ENCODE results near the gene SLX4IP.

Gene SLX4IP

DNA sequence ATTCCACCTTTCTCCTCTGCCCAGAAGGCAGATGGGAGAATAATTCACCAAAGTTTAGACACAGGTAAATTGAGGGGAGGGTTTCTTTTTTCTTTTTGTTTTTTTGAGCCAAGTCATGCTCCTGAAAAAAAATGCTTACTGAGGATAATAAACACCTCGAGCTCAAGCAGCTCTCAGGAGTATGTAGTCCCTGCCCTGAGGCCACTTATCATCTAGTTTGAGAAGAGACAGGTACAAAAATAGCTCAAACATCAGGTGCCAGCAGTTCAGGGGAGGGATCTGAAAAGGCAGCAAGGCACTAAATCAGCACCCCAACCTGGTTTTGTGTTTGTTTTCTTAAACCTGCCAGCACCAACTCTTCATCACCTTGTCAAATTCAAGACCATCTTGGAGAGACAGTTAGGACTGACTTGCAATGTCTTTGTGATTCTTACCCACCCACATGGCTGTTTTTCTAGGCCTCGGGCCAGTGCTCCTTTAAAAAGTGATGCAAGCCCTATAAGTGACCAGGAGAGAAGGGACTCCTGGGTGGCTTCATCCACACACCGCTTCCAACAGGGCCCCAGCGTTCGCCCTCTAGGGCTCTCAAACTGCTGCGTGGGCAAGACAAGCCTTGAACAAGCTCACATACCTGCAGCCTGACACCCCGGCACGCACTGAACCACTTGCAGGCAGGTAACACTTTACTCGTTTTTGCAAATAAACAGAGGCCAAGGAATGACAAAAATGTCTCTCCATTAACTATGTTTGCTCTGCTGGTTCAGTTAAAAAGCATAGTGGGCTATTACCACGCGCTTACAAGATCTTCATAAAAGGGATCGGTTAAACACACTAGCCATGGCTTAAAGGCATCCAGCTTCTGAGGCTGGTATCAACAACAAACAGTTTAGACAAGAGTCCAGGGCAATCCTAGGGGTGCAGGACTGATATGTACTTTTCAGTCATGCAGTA, 224.8 kb downstream of the SLX4IP start:
- H3K27me3 Mint-ChIP-seq = peaks cover 39% of the 10 kb centered on the region
- no peaks in the 10 kb centered on the region for H3K36me3 Mint-ChIP-seq (ENCODE audit: low read depth)
- no peak overlapping the region for H3K27ac Mint-ChIP-seq
- H3K4me3 Mint-ChIP-seq = no peak overlapping the region
- H3K9me3 Mint-ChIP-seq = no peaks in the 10 kb centered on the region
- H3K4me1 Mint-ChIP-seq (ENCODE audit: low read depth) = no peaks in the 10 kb centered on the region

DNA sequence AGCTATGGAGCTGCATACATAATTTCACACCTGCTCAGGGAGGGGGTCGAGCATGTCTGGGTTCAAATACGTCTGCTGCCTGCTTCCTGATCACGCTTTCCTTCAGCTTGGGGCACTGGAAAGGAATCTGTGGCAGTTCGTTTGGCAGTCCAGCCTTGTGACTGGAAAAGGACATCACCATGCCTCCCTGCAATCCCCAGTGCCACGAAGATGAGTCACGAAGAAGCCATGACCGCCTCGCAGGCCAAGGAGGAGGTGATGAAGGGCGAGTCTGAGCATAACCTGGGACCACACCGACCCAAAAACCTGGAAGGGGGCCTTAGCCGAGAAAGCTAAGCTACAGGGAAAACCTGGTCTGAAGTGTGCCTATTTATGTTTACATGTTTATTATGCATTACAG, 225.6 kb downstream of the SLX4IP start:
- no peaks in the 10 kb centered on the region for H3K9me3 Mint-ChIP-seq
- no peaks in the 10 kb centered on the region for H3K36me3 Mint-ChIP-seq (ENCODE audit: low read depth)
- peaks cover 36% of the 10 kb centered on the region for H3K27me3 Mint-ChIP-seq
- no peak overlapping the region for H3K27ac Mint-ChIP-seq
- no peaks in the 10 kb centered on the region for H3K4me1 Mint-ChIP-seq (ENCODE audit: low read depth)
- no peak overlapping the region for H3K4me3 Mint-ChIP-seq

DNA sequence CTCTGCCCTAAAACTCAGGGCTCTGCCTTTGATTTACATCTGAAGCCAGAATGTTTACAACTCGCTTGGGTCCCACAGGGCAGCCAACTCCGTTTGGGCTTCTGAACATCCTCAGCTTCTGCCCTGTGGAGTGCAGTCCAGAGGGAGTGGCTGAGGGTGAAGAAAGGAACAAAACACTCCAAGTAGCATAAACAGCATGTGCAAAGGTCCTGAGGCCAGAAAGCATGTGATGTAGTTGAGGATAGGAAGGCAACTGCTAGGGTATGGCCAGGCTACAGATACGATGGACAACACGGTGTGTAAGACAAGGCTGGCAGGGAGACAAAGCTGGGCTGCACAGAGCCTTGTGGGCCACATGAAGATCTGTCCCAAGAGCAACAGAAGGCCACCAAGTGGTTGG, 226.2 kb downstream of the SLX4IP start:
- Mint-ChIP-seq H3K4me1 (ENCODE audit: low read depth) (no peaks in the 10 kb centered on the region), H3K27me3 (peaks cover 35% of the 10 kb centered on the region), H3K4me3 (no peak overlapping the region), H3K36me3 (ENCODE audit: low read depth) (no peaks in the 10 kb centered on the region), H3K9me3 (no peaks in the 10 kb centered on the region), H3K27ac (no peak overlapping the region)

DNA sequence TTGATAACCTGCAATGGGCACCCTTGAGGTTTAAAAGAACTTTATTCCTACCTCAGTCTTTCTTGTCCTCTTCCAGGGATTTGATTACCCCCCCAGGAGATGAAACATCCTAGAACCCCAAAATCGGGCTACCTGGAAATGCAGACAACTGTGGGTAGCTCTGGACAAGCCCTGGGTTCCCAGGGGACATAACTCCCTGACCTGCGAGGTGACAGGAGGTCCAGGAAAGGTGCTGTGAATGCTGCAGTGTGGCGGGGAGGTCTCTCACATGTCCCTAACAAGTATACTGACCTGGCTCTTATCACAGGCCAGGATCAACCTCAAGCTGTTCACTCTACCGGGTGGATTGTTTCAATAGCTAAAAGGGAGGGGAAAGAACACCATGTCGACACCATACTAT, 227.0 kb downstream of the SLX4IP start:
- Mint-ChIP-seq H3K9me3 (no peaks in the 10 kb centered on the region), H3K27me3 (peaks cover 36% of the 10 kb centered on the region), H3K4me1 (ENCODE audit: low read depth) (no peaks in the 10 kb centered on the region), H3K36me3 (ENCODE audit: low read depth) (no peaks in the 10 kb centered on the region), H3K4me3 (no peak overlapping the region), H3K27ac (no peak overlapping the region)

DNA sequence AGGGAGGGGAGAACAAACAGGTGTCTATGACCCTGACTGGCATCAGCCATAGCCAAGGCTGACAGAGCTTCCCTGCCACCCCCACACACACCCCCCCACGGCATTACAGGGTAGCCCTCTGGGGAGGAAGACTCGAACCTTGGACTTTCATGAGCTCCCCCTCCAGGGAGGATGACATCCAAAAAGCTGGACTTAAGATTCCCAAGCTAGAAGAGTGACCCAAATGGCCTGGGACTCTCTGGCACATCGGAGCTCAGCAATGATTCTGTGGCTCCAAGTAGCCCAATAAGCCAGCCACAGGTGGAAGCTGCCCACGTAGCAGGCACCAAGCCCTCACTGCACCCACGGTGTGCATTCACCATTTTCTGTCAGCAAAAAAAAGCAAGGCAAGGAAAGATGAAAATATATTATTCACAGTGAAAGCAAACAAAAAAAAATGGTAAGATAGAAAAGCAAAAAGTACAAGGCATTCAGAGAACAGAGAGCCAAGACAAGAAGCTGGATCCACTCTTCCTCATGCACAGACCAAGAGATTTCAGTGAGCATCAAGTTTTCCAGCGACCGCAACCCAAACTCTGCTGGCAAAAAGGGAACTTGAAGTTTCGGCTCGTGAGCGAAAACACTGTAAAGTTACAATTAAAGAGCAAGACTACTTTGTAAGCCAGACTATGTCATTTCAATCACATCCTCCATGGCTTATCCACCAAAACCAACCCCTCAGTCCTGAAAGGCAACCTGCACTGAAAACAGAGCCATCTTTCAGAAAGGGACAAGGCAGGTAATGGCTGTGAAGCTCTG, 227.8 kb downstream of the SLX4IP start:
- Mint-ChIP-seq H3K27ac (no peak overlapping the region), H3K36me3 (ENCODE audit: low read depth) (no peaks in the 10 kb centered on the region), H3K4me3 (no peak overlapping the region), H3K4me1 (ENCODE audit: low read depth) (no peaks in the 10 kb centered on the region), H3K9me3 (no peaks in the 10 kb centered on the region), H3K27me3 (peaks cover 40% of the 10 kb centered on the region)

DNA sequence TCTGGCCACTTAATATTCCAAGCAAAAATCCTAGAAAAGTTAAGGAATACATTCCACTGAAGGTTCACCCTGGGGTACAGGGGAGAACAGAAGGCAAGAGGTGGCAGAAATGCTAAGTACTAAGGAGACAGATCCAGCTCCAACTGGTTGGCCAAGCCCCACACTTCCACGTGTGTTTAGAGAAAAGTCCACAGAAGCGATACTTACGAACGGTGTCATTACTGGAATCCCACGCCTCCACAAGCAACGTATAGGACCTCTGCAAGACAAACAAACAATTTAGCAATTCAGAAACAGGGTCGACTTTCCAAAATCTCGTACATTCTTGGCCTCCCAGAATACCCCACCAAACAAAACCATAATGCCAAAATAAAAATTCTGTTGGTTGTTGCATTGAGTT, 228.7 kb downstream of the SLX4IP start:
- no peaks in the 10 kb centered on the region for H3K36me3 Mint-ChIP-seq (ENCODE audit: low read depth)
- no peaks in the 10 kb centered on the region for H3K9me3 Mint-ChIP-seq
- H3K27ac Mint-ChIP-seq = no peak overlapping the region
- no peak overlapping the region for H3K4me3 Mint-ChIP-seq
- no peaks in the 10 kb centered on the region for H3K4me1 Mint-ChIP-seq (ENCODE audit: low read depth)
- H3K27me3 Mint-ChIP-seq = peaks cover 49% of the 10 kb centered on the region

DNA sequence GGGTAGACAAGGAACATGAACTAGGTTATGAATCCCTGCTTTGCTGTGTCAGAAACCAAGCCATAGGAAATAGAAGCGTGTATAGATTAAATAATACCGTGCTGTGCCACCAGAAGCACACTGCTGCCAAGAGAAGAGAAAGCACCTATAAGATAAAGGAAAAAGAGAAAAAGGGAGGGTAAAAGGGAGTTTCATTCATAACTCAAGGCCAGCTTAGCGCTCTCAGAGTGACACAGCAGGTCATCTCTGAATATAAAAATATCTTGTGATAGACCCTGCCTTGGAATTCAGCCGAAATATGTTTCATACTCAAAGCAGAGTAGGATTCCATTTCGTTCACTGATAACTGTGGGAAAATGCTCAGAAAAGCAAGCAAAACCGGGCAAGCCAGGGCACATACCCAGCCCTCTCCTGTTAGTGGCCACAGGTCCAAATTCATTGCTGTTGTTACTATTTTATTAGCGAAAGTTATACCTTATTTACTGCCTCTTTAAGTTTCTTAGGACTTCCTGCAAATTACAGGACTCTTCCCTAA, 230.0 kb downstream of the SLX4IP start:
- Mint-ChIP-seq H3K36me3 (ENCODE audit: low read depth) (no peaks in the 10 kb centered on the region), H3K27me3 (peaks cover 58% of the 10 kb centered on the region)

DNA sequence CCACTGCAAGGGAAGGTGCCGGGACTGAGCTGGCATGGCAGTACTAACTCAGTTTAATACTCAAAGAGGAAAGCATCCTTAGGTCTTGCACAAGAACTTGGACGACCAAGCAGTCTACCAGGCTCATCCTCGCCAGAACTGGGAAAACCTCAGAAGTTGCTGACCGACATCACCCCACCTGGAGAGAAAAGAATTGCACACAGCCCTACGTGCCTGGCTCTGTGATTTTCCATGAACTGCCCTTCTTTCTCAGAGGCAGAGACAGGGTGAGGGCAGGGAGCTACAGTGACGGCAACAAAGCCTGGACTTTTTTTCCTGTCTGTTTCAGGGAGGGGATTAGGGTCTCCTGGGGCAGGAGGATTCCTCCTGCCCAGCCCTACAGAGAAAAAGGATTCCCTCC, 230.7 kb downstream of the SLX4IP start:
- H3K27me3 Mint-ChIP-seq = peaks cover 65% of the 10 kb centered on the region
- no peaks in the 10 kb centered on the region for H3K36me3 Mint-ChIP-seq (ENCODE audit: low read depth)
- H3K27ac Mint-ChIP-seq = no peak overlapping the region
- no peaks in the 10 kb centered on the region for H3K9me3 Mint-ChIP-seq
- H3K4me3 Mint-ChIP-seq = no peak overlapping the region
- H3K4me1 Mint-ChIP-seq (ENCODE audit: low read depth) = peaks cover 7% of the 10 kb centered on the region

More for the DNA sequence above, 230.0 kb downstream of the SLX4IP start:
- H3K4me1 Mint-ChIP-seq (ENCODE audit: low read depth) = peaks cover under 1% of the 10 kb centered on the region
- H3K9me3 Mint-ChIP-seq = no peaks in the 10 kb centered on the region
- H3K4me3 Mint-ChIP-seq = no peak overlapping the region
- no peak overlapping the region for H3K27ac Mint-ChIP-seq

DNA sequence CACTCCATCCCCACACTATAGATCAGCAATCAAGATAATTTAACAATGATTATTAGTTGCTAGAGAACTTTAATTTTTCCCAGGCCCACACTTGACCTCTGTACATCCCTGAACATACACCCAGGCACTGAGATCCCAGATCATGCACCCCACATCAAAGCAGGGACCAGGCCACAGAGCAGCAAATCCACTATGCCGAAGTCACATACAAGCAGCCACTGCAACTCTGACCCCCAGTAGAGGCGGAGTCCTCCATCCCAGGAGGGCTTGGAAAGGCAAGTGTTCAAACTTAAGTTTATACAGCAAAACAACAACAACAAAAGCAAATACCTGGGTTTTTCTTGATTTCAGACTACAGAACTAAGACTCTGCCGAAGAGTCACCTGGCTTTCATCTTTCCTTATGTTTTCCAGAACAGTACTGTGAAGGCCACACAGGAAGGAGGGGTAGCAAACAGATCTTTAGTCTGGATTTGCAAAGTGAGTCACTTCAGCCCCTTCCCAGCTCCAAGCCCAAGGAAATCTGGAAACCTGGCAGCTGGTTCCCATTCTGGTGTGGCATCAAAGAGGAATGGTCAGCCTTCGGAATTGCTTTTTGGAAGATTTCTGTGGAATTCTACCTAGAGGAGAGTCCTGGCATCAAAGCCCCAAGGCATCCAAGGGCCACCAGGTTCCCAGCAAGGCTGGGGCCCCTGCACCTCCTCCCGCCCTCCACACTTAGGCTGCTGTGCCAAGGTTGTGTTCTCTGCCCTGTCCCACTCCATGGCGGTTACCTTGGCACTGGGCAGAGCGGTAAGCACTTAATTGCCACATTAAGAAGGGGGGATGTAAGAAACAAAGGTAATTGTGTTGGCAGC, 231.3 kb downstream of the SLX4IP start:
- Mint-ChIP-seq H3K9me3 (no peaks in the 10 kb centered on the region), H3K27me3 (peaks cover 70% of the 10 kb centered on the region), H3K27ac (no peak overlapping the region), H3K4me1 (ENCODE audit: low read depth) (peaks cover 14% of the 10 kb centered on the region), H3K4me3 (no peak overlapping the region), H3K36me3 (ENCODE audit: low read depth) (no peaks in the 10 kb centered on the region)

DNA sequence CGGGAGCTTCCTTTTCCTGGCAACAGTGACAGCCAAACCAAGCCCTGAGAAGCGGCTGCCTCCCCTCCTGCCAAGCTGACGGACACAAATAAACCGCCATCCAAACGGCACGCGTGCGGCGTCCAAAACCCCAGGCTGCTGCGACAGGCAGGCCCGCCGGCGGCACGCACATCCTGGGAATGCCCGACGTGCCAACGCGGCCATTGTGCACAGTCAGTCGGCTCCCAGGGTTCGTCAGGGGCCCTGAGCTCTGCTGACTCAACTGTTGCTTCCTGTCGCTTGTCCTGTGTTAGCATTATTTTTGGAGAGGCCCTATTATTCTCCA, 231.9 kb downstream of the SLX4IP start:
- H3K27ac Mint-ChIP-seq = no peak overlapping the region

DNA sequence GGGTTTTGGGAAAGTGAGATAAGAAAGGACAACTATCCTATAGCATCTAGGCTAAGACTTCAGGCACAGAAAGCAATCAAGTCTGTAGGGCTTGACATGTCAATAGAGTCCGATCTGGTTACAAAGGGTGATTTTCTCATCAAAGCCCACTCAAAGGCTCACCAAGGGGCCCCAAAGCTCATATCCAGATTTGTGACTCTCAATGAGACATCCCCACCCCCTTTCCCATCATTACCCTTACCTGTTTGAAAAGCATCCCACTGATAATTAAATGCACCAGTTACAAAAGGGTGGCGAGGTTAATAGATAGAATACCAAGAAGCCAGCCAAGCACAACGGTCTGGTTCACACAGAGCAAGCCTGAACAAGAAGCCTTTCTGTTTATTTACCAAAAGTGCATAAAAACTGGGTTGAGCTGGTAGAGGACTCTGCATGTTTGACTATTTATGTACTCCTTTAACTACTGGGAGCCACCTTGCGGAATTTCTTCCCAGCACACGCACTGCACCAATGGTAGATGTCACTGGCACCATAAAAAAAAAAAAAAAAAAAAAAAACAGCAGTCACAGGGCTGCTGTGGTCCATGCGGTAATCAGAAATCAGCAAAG, 232.6 kb downstream of the SLX4IP start:
- no peak overlapping the region for H3K27ac Mint-ChIP-seq
- no peaks in the 10 kb centered on the region for H3K36me3 Mint-ChIP-seq (ENCODE audit: low read depth)
- peaks cover 70% of the 10 kb centered on the region for H3K27me3 Mint-ChIP-seq
- no peak overlapping the region for H3K4me3 Mint-ChIP-seq
- H3K4me1 Mint-ChIP-seq (ENCODE audit: low read depth) = peaks cover 24% of the 10 kb centered on the region
- H3K9me3 Mint-ChIP-seq = no peaks in the 10 kb centered on the region

More for the DNA sequence above, 231.9 kb downstream of the SLX4IP start:
- H3K27me3 Mint-ChIP-seq = peaks cover 68% of the 10 kb centered on the region
- H3K36me3 Mint-ChIP-seq (ENCODE audit: low read depth) = no peaks in the 10 kb centered on the region
- no peaks in the 10 kb centered on the region for H3K9me3 Mint-ChIP-seq
- peaks cover 17% of the 10 kb centered on the region for H3K4me1 Mint-ChIP-seq (ENCODE audit: low read depth)
- no peak overlapping the region for H3K4me3 Mint-ChIP-seq

DNA sequence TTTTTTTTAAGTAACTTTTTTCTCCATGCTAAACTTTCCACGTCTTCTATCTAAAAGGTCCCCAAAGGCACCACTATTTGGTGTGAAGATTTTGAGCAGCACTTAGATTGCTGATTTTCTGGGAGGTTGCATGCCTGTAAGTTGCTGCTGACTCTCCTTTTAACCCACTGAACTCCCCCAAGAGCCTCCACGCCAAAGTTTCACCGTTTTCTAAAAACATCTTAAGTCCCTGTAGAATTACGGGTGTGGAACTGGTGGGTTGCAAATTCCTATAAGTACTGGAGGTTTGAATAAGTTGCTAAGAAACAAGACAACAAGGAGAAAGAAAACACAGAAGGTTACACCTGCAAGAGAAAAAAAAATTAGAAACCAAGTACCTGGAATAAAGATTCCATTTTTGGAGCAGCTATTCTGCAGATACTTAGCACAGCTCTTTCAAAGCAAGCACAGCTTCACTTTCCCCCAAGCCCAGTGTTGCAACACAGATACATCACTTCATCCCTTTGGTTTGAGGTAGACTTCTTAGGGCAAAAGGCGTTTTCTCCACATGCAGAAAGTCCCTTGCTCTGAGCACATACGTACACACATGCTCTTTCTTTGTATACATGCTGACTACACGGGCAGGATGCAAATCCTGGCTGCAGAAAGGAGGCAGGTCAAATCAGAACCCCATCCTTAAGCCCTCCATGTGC, 233.7 kb downstream of the SLX4IP start:
- H3K27ac Mint-ChIP-seq = no peak overlapping the region
- no peaks in the 10 kb centered on the region for H3K36me3 Mint-ChIP-seq (ENCODE audit: low read depth)
- no peak overlapping the region for H3K4me3 Mint-ChIP-seq
- H3K4me1 Mint-ChIP-seq (ENCODE audit: low read depth) = peaks cover 30% of the 10 kb centered on the region
- H3K9me3 Mint-ChIP-seq = no peaks in the 10 kb centered on the region
- peaks cover 67% of the 10 kb centered on the region for H3K27me3 Mint-ChIP-seq

DNA sequence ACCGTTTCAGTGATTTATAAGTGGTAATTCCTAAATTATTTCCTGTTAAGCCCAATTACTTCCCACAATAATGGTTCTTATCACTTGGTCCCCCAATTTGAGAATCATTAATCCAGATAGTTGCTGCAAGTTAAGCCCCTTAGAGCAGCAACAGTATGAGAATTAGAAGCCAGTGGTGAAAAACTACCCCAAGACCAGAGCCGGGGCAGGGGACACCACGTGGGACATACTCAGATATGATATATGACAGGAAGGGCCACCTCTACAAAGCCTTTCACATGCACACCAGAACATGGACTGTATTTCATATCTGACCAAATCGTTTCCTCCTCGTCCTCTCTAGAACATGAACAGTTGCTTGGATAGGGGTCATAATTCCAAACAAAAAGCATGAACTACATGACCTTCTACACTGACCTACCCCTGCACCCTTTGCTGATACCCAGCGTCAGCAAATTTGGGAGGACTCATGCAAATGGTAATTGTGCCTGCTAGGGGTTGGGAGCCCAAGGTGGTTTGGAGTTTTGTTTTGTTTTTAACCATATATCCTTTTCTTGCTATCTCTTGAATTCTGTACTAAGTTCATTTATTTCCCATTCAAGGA, 234.8 kb downstream of the SLX4IP start:
- Mint-ChIP-seq H3K9me3 (no peaks in the 10 kb centered on the region), H3K36me3 (ENCODE audit: low read depth) (no peaks in the 10 kb centered on the region), H3K27ac (no peak overlapping the region), H3K4me1 (ENCODE audit: low read depth) (peaks cover 33% of the 10 kb centered on the region), H3K27me3 (peaks cover 63% of the 10 kb centered on the region), H3K4me3 (no peak overlapping the region)
